ENCODE measurements around the gene CNOT6. TPM values are rescaled to one million over a fixed set of nuclear protein-coding genes. Genes with fewer than 3 reads are reported as not detected.

Gene CNOT6
- total RNA-seq, 1 donor from 2014 or later: 55.7 TPM

DNA sequence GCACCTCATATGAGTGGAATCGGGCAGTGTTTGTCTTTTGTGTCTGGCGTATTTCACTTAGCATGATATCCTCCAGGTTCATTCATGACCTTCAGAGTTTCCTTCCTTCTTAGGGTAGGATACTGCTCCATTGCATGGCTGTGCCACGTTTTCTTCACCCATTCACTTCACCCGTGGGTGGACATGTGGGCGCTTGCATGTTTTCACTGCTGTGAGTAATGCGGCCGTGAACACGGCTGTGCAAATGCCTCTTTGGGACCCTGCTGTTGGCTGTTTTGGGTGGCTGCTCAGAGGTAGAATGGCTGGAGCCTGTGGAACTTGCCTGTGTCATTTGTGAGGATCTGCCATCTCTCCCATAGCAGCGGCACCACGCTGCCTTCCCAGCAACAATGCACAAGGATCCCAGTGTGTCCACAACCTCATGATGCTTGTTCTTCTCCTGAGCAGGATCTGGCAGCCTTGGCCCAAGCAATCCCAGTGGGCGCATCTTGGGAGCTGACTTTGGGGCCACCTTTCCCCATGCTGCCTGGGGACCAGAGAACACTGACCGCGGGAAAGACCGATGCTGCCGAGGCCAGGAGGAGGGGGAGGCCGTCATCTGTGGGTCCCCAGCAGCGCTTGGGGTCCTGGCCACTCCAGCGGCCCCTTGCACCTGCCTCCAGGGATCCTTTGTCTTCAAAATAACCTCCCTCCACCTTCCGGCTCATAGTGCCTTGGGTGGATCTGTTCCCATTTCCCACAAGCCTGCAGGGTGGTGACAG lies 99.4 kb downstream of the CNOT6 start:
- peaks cover 12% of the 10 kb centered on the region for H3K4me1 Mint-ChIP-seq (ENCODE audit: unreplicated experiment)
- TF ChIP-seq, protein P1, sequence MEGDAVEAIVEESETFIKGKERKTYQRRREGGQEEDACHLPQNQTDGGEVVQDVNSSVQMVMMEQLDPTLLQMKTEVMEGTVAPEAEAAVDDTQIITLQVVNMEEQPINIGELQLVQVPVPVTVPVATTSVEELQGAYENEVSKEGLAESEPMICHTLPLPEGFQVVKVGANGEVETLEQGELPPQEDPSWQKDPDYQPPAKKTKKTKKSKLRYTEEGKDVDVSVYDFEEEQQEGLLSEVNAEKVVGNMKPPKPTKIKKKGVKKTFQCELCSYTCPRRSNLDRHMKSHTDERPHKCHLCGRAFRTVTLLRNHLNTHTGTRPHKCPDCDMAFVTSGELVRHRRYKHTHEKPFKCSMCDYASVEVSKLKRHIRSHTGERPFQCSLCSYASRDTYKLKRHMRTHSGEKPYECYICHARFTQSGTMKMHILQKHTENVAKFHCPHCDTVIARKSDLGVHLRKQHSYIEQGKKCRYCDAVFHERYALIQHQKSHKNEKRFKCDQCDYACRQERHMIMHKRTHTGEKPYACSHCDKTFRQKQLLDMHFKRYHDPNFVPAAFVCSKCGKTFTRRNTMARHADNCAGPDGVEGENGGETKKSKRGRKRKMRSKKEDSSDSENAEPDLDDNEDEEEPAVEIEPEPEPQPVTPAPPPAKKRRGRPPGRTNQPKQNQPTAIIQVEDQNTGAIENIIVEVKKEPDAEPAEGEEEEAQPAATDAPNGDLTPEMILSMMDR (conservative IDR thresholded peaks at IDR 0.05): no peak
- no peak overlapping the region for H3K27ac Mint-ChIP-seq
- DNase-seq (ENCODE audit: extremely low spot score, unreplicated experiment): no peak
- H3K27me3 Mint-ChIP-seq: peaks cover 44% of the 10 kb centered on the region
- H3K9me3 Mint-ChIP-seq: no peaks in the 10 kb centered on the region
- H3K4me3 Mint-ChIP-seq: peak overlapping the region; percentile 17
- H3K36me3 Mint-ChIP-seq: no peaks in the 10 kb centered on the region

DNA sequence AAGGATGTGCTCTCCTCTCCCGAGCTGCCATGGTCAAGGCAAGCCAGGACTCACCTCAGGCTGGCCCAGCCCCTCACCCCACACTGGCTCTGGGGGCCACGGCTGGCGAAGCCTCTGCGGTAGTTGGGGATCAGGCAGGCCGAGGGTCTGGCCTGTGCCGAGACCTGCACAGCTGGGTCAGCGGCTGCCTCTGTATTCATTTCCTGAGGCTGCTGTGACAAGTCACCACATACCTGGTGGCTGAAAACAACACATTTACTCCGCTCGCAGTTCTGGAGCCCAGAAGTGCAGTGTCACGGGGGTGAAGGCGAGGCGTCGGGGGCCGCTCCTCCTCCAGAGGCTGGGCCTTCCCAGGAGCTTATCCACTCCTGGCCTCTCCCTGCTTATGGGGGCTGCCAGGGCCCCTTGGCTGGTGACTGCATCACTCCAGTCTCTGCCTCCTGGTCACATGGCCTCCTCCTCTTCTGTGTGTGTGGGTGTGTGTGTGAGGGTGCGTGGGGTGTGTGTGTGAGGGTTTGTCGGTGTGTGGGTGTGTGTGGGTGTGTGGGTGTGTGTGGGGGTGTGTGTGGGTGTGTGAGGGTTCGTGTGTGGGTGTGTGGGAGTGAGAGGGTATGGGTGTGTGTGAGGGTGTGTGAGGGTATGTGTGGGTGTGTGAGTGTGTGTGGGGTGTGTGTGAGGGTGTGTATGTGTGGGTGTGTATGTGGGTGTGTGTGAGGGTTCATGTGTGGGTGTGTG lies 100.3 kb downstream of the CNOT6 start:
- H3K4me3 Mint-ChIP-seq: no peak overlapping the region
- H3K4me1 Mint-ChIP-seq (ENCODE audit: unreplicated experiment): peaks cover 10% of the 10 kb centered on the region
- no peak overlapping the region for H3K27ac Mint-ChIP-seq
- H3K27me3 Mint-ChIP-seq: peaks cover 36% of the 10 kb centered on the region
- TF ChIP-seq, protein P1 (conservative IDR thresholded peaks at IDR 0.05): no peak
- no peaks in the 10 kb centered on the region for H3K36me3 Mint-ChIP-seq
- no peaks in the 10 kb centered on the region for H3K9me3 Mint-ChIP-seq
- DNase-seq (ENCODE audit: extremely low spot score, unreplicated experiment): no peak

DNA sequence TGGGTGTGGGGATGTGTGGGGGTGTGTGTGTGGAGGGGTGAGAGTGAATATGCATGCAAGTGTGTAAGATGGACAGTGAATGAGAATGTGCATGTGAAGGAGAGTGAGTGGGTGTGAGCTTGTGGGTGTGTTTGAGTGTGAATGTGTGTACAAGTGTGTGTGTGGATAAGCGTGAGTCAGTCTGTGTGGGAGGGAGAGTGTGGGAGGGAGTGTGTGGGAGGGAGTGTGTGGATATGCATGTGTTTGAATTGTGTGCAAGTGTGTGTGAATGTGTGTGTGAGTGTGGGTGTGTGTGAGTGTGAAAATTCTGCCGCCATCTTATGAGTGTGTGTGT lies 100.8 kb downstream of the CNOT6 start:
- peaks cover 30% of the 10 kb centered on the region for H3K27me3 Mint-ChIP-seq
- H3K4me1 Mint-ChIP-seq (ENCODE audit: unreplicated experiment): peaks cover 6% of the 10 kb centered on the region

DNA sequence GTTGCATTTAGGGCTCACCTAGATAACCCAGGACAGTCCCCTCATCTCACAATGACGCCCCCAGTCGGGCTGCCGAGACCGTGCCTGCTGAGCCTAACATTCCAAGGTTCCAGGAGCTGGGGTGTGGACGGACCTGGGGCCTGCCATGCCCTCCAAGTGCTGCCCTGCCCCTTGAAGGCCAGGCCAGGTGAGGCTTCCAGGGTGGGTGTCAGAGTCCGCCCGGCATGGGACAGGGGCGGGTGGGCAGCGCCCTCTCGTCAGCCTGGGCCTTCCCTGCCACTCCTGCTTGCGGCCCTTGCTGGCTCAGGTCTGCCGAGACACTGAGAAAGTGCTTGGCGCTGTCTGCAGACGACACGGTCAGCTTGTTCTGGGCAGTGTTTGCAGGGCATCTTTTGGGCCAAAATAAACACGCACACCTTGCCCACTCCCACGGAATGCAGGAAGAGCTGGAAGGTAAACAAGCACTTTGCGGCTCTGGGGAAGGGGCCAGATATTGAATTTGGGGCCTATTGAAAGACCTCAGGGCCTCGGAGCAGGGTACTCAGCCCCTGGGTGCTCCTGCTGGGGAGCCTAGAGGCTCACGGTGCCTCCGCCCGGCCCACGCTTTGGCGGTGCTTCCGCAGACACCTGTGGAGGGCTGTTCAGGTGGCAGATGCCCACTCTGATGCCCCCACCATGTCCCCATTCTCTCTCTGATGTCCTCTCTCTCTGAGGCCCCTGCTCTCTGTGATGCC lies 101.4 kb downstream of the CNOT6 start:
- Mint-ChIP-seq H3K27ac (no peak overlapping the region), H3K4me3 (no peak overlapping the region), H3K9me3 (no peaks in the 10 kb centered on the region), H3K4me1 (ENCODE audit: unreplicated experiment) (peaks cover 6% of the 10 kb centered on the region), H3K36me3 (no peaks in the 10 kb centered on the region), H3K27me3 (peaks cover 30% of the 10 kb centered on the region)
- DNase-seq (ENCODE audit: extremely low spot score, unreplicated experiment): no peak
- TF ChIP-seq, protein P1 (conservative IDR thresholded peaks at IDR 0.05): no peak

More for the DNA sequence above, 100.8 kb downstream of the CNOT6 start:
- no peak for DNase-seq (ENCODE audit: extremely low spot score, unreplicated experiment)
- H3K4me3 Mint-ChIP-seq: no peak overlapping the region
- no peaks in the 10 kb centered on the region for H3K36me3 Mint-ChIP-seq
- TF ChIP-seq, protein P1 (conservative IDR thresholded peaks at IDR 0.05): no peak
- H3K9me3 Mint-ChIP-seq: no peaks in the 10 kb centered on the region
- H3K27ac Mint-ChIP-seq: no peak overlapping the region

DNA sequence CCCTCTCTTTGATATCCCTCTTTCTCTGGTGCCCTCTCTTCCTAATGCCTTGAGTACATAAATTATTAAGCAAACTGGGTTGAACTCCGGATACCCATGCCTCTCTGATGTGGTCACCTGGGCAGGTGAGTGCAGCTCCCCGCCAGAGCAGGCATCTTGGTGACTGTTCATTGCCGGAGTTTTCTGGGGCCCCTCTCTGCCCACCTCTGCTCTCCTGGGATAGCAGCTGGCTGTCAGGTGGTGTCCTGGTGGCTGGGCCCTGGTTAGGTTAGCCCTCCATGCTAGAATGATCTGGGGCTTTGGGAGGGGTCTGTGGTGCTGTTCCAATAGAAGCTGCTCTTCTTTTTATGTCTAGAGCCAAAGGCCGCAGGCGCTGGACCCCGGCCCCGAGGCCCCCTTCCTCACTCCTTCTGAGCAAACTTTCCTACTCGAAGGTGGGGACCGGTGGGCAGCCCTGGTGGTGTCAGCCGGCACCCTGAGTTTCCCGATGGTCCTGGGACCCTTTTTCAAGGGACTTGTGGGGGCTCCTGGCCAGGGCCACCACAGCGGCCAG lies 102.0 kb downstream of the CNOT6 start:
- Mint-ChIP-seq H3K4me1 (ENCODE audit: unreplicated experiment) (peaks cover 6% of the 10 kb centered on the region), H3K27me3 (peaks cover 30% of the 10 kb centered on the region), H3K36me3 (no peaks in the 10 kb centered on the region), H3K9me3 (no peaks in the 10 kb centered on the region), H3K27ac (no peak overlapping the region), H3K4me3 (peak overlapping the region; percentile 34)
- DNase-seq (ENCODE audit: extremely low spot score, unreplicated experiment): no peak
- TF ChIP-seq, protein P1 (conservative IDR thresholded peaks at IDR 0.05): no peak

Measured in type B pancreatic cell (in vitro differentiated cells).